HEK293 (cell line): ENCODE results near the gene TBCEL.

Source experiments
- CTCF ChIA-PET: fragments of 350-600 bp; formaldehyde crosslinking; extraction: SDS; loops from one replicate; lab custom pipeline; 2021; ENCODE audit warnings: antibody characterized with exemption; lab: Yijun Ruan, JAX
- POLR2A ChIA-PET: fragments of 300-600 bp; formaldehyde crosslinking; extraction: SDS; loops from one replicate; lab custom pipeline; 2020; ENCODE audit warnings: antibody characterized with exemption, inconsistent platforms; lab: Yijun Ruan, JAX
- H3K27ac ChIP-seq: fragments of 200-500 bp; sonication (Bioruptor generic); 2 replicates; pipeline ENCODE4 v1.5.1; 2014; ENCODE audit warnings: low read depth, low read length, control low read depth, inconsistent platforms; ENCODE audit errors: extremely low read depth
- H3K36me3 ChIP-seq, 2 experiments: fragments of 200-500 bp in 1 of 2; sonication (Bioruptor generic) in 1 of 2; 1 replicate in 1 of 2; 2 replicates in 1 of 2; pipeline ENCODE4 v1.5.1; 2014 to 2017; ENCODE audit warnings: inconsistent platforms in 2 of 2, low read length in 2 of 2; ENCODE audit not compliant: control insufficient read depth in 2 of 2, insufficient read depth in 1 of 2
- H3K4me1 ChIP-seq: fragments of 200-500 bp; sonication (Bioruptor generic); 2 replicates; pipeline ENCODE4 v1.5.1; 2014; ENCODE audit warnings: mild to moderate bottlenecking, low read length, inconsistent platforms; ENCODE audit not compliant: control insufficient read depth, insufficient read depth
- H3K4me3 ChIP-seq: 2 replicates; pipeline ENCODE4 v1.5.1; 2011; ENCODE audit warnings: low read depth, mild to moderate bottlenecking, control low read depth, low read length, moderate library complexity
- H3K9me3 ChIP-seq: fragments of 200-500 bp; sonication (Bioruptor generic); 2 replicates; pipeline ENCODE4 v1.5.1; 2014; ENCODE audit warnings: low read depth, low read length, inconsistent platforms; ENCODE audit not compliant: control insufficient read depth, insufficient read depth
- GLI4 ChIP-seq: fragments of 450-650 bp; formaldehyde crosslinking; IDR thresholded peaks from 2 replicates; pipeline ENCODE4 v1.5.1; 2016; ENCODE audit warnings: missing biosample characterization, missing genetic modification characterization
- KLF1 ChIP-seq: fragments of 450-650 bp; formaldehyde crosslinking; IDR thresholded peaks from 2 replicates; pipeline ENCODE4 v1.5.1; 2016; ENCODE audit warnings: missing biosample characterization, missing genetic modification characterization
- KLF16 ChIP-seq: fragments of 450-650 bp; formaldehyde crosslinking; IDR thresholded peaks from 2 replicates; pipeline ENCODE4 v1.5.1; 2017; ENCODE audit warnings: missing biosample characterization, missing genetic modification characterization
- REPIN1 ChIP-seq: fragments of 450-650 bp; formaldehyde crosslinking; IDR thresholded peaks from 2 replicates; pipeline ENCODE4 v1.5.1; 2017; ENCODE audit warnings: missing biosample characterization, missing genetic modification characterization, low read depth
- SP7 ChIP-seq: fragments of 450-650 bp; formaldehyde crosslinking; IDR thresholded peaks from 2 replicates; pipeline ENCODE4 v1.5.1; 2016; ENCODE audit warnings: missing biosample characterization, missing genetic modification characterization
- WT1 ChIP-seq: fragments of 450-650 bp; formaldehyde crosslinking; IDR thresholded peaks from 2 replicates; pipeline ENCODE4 v1.5.1; 2016; ENCODE audit warnings: missing biosample characterization, missing genetic modification characterization
- ZBTB21 ChIP-seq: fragments of 450-650 bp; formaldehyde crosslinking; IDR thresholded peaks from 2 replicates; pipeline ENCODE4 v1.5.1; 2017; ENCODE audit warnings: missing biosample characterization, missing genetic modification characterization
- ZNF114 ChIP-seq: fragments of 450-650 bp; formaldehyde crosslinking; IDR thresholded peaks from 2 replicates; pipeline ENCODE4 v1.5.0; 2017; ENCODE audit warnings: missing biosample characterization, missing genetic modification characterization
- ZNF133 ChIP-seq: fragments of 450-650 bp; formaldehyde crosslinking; IDR thresholded peaks from 2 replicates; pipeline ENCODE4 v1.5.1; 2016; ENCODE audit warnings: missing biosample characterization, missing genetic modification characterization
- ZNF138 ChIP-seq: fragments of 450-650 bp; formaldehyde crosslinking; IDR thresholded peaks from 2 replicates; pipeline ENCODE4 v1.5.1; 2016; ENCODE audit warnings: missing biosample characterization, missing genetic modification characterization, borderline replicate concordance
- ZNF175 ChIP-seq: fragments of 450-650 bp; formaldehyde crosslinking; IDR thresholded peaks from 2 replicates; pipeline ENCODE4 v1.5.1; 2016; ENCODE audit warnings: missing biosample characterization, missing genetic modification characterization
- ZNF23 ChIP-seq: fragments of 450-650 bp; formaldehyde crosslinking; IDR thresholded peaks from 2 replicates; pipeline ENCODE4 v1.5.1; 2016; ENCODE audit warnings: missing biosample characterization, missing genetic modification characterization, borderline replicate concordance
- ZNF391 ChIP-seq: fragments of 450-650 bp; formaldehyde crosslinking; IDR thresholded peaks from 2 replicates; pipeline ENCODE4 v1.5.1; 2016; ENCODE audit warnings: low read depth, missing biosample characterization, missing genetic modification characterization, borderline replicate concordance
- ZNF416 ChIP-seq: fragments of 450-650 bp; formaldehyde crosslinking; IDR thresholded peaks from 2 replicates; pipeline ENCODE4 v1.5.1; 2016; ENCODE audit warnings: missing biosample characterization, missing genetic modification characterization
- ZNF473 ChIP-seq: fragments of 450-650 bp; formaldehyde crosslinking; IDR thresholded peaks from 2 replicates; pipeline ENCODE4 v1.5.1; 2017; ENCODE audit warnings: missing biosample characterization, missing genetic modification characterization
- ZNF514 ChIP-seq: fragments of 450-650 bp; formaldehyde crosslinking; IDR thresholded peaks from 2 replicates; pipeline ENCODE4 v1.5.1; 2016; ENCODE audit warnings: missing biosample characterization, missing genetic modification characterization
- ZNF544 ChIP-seq: fragments of 450-650 bp; formaldehyde crosslinking; IDR thresholded peaks from 2 replicates; pipeline ENCODE4 v1.5.0; 2017; ENCODE audit warnings: missing biosample characterization, missing genetic modification characterization
- ZNF549 ChIP-seq: fragments of 450-650 bp; IDR thresholded peaks from 2 replicates; pipeline ENCODE4 v1.5.1; 2018; ENCODE audit warnings: missing biosample characterization, missing genetic modification characterization, mild to moderate bottlenecking, inconsistent platforms, moderate library complexity
- ZNF558 ChIP-seq: fragments of 450-650 bp; formaldehyde crosslinking; IDR thresholded peaks from 2 replicates; pipeline ENCODE4 v1.5.1; 2016; ENCODE audit warnings: missing biosample characterization, missing genetic modification characterization
- ZNF560 ChIP-seq: fragments of 450-650 bp; formaldehyde crosslinking; IDR thresholded peaks from 2 replicates; pipeline ENCODE4 v1.5.1; 2017; ENCODE audit warnings: missing biosample characterization, missing genetic modification characterization, borderline replicate concordance
- ZNF654 ChIP-seq: fragments of 450-650 bp; formaldehyde crosslinking; IDR thresholded peaks from 2 replicates; pipeline ENCODE4 v1.5.1; 2016; ENCODE audit warnings: low read depth, missing biosample characterization, missing genetic modification characterization
- ZNF747 ChIP-seq: fragments of 450-650 bp; formaldehyde crosslinking; IDR thresholded peaks from 2 replicates; pipeline ENCODE4 v1.5.1; 2016; ENCODE audit warnings: missing biosample characterization, missing genetic modification characterization
- ZNF791 ChIP-seq: fragments of 450-650 bp; formaldehyde crosslinking; IDR thresholded peaks from 2 replicates; pipeline ENCODE4 v1.5.1; 2016; ENCODE audit warnings: missing biosample characterization, missing genetic modification characterization
- TF ChIP-seq, protein P1 (sequence below): fragments of 450-650 bp; formaldehyde crosslinking; IDR thresholded peaks from 2 replicates; pipeline ENCODE4 v1.5.1; 2017; ENCODE audit warnings: missing biosample characterization, missing genetic modification characterization
- TF ChIP-seq, protein P2 (sequence below): fragments of 450-650 bp; formaldehyde crosslinking; IDR thresholded peaks from 2 replicates; pipeline ENCODE4 v1.5.1; 2017; ENCODE audit warnings: missing biosample characterization, missing genetic modification characterization

The TBCEL gene

DNA sequence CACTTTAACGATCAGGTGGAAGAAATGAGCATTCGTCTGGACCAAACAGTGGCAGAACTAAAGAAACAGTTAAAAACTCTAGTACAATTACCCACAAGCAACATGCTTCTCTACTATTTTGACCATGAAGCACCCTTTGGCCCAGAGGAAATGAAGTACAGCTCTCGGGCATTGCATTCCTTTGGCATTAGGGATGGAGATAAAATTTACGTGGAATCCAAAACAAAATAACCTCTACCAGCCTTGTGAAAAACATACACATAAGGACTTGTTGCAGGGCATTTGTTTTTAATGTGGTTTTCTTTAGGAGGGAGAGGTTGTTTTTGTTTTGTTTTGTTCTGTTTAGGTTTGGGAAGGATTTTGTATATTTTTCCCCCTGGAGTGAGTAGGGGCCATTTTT lies 63.0 kb downstream of the TBCEL start:
- Histone ChIP-seq H3K9me3 (no peaks in the 10 kb centered on the region), H3K4me1 (no peaks in the 10 kb centered on the region), H3K4me3 (no peak overlapping the region), H3K36me3 (peaks cover 0 to 37% of the 10 kb centered on the region in 2 experiments; a peak in 2 of 3 replicates), H3K27ac (no peak overlapping the region)
- ChIA-PET CTCF (no interaction called here), POLR2A (no interaction called here)
- TF ChIP-seq ZNF114 (no peak), SP7 (no peak), WT1 (tag by site-specific recombination) (no peak), KLF1 (no peak), ZNF391 (tag by site-specific recombination) (no peak), ZNF747 (no peak)

DNA sequence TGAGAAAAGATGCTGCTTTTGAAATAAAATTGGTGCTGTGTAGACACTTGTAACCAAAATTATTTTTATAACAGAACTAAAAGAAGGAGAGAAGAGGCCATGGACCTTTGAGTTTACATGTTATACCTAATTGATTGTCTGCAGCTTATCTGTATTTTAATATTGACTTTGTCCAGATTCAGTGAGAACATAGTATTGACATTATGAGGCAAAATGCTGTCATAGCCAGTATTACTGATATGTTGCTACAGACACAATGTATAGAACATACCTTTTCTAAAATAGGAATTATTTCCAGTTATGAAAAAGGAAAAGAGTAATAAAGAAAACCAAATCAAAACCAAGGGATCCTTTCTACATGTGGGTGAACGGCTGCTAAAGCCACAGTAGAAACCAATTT lies 65.7 kb downstream of the TBCEL start:
- Histone ChIP-seq H3K36me3 (peaks cover 0 to 37% of the 10 kb centered on the region in 2 experiments; a peak in 2 of 3 replicates), H3K27ac (no peak overlapping the region), H3K4me3 (no peak overlapping the region), H3K4me1 (no peaks in the 10 kb centered on the region), H3K9me3 (no peaks in the 10 kb centered on the region)
- POLR2A ChIA-PET = no interaction called here
- TF ChIP-seq ZNF558 (tag by site-specific recombination) (no peak), REPIN1 (tag by site-specific recombination) (no peak), ZNF654 (no peak), ZNF133 (tag by site-specific recombination) (no peak), ZNF416 (tag by site-specific recombination) (no peak), ZNF514 (tag by site-specific recombination) (no peak), ZNF549 (tag by site-specific recombination) (no peak), GLI4 (tag by site-specific recombination) (no peak), ZNF175 (no peak), ZNF23 (tag by site-specific recombination) (no peak), ZNF560 (tag by site-specific recombination) (no peak), ZNF473 (tag by site-specific recombination) (no peak), ZNF138 (tag by site-specific recombination) (no peak), ZNF544 (tag by site-specific recombination) (no peak), ZNF791 (no peak), ZBTB21 (tag by site-specific recombination) (no peak), KLF16 (tag by site-specific recombination) (no peak)
- TF ChIP-seq, protein P1, sequence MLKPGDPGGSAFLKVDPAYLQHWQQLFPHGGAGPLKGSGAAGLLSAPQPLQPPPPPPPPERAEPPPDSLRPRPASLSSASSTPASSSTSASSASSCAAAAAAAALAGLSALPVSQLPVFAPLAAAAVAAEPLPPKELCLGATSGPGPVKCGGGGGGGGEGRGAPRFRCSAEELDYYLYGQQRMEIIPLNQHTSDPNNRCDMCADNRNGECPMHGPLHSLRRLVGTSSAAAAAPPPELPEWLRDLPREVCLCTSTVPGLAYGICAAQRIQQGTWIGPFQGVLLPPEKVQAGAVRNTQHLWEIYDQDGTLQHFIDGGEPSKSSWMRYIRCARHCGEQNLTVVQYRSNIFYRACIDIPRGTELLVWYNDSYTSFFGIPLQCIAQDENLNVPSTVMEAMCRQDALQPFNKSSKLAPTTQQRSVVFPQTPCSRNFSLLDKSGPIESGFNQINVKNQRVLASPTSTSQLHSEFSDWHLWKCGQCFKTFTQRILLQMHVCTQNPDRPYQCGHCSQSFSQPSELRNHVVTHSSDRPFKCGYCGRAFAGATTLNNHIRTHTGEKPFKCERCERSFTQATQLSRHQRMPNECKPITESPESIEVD (tag by site-specific recombination) = no peak
- TF ChIP-seq, protein P2, sequence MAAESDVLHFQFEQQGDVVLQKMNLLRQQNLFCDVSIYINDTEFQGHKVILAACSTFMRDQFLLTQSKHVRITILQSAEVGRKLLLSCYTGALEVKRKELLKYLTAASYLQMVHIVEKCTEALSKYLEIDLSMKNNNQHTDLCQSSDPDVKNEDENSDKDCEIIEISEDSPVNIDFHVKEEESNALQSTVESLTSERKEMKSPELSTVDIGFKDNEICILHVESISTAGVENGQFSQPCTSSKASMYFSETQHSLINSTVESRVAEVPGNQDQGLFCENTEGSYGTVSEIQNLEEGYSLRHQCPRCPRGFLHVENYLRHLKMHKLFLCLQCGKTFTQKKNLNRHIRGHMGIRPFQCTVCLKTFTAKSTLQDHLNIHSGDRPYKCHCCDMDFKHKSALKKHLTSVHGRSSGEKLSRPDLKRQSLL (tag by site-specific recombination) = no peak
- CTCF ChIA-PET = no interaction called here
